GM12878 (cell line): ENCODE results near the gene RPS8. TPM values are rescaled to one million over a fixed set of nuclear protein-coding genes. Genes with fewer than 3 reads are reported as not detected.

Experiments used
- ATAC-seq: fragments of 200-7000 bp; cut with Tn5 transposase; 3 replicates; pipeline ENCODE4 v1.9.1; 2020; ENCODE audit warnings: mild to moderate bottlenecking, moderate library complexity
- BruUV-seq: library from RNA; stranded (reverse); fragments of 400-500 nt; replicated peaks from 2 replicates; lab custom pipeline; 2021; lab: Mats Ljungman, UMichigan
- CTCF ChIA-PET: fragments of 300-600 bp; sonication (Branson Sonifier 250); formaldehyde crosslinking; extraction: SDS; loops from one replicate; lab custom pipeline; 2021; ENCODE audit warnings: inconsistent platforms; lab: Yijun Ruan, JAX
- POLR2A ChIA-PET: fragments of 350-600 bp; formaldehyde crosslinking; extraction: SDS; loops from one replicate; lab custom pipeline; 2021; ENCODE audit warnings: inconsistent platforms; lab: Charles Lee
- RAD21 ChIA-PET: fragments of 300-600 bp; sonication (Branson Sonifier 250); formaldehyde crosslinking; loops from one replicate; lab custom pipeline; 2023; ENCODE audit warnings: antibody characterized with exemption; ENCODE audit not compliant: unreplicated experiment; lab: Charles Lee
- SMC1A ChIA-PET: fragments of 300-600 bp; sonication (Branson Sonifier 250); formaldehyde crosslinking; loops from one replicate; lab custom pipeline; 2023; ENCODE audit not compliant: unreplicated experiment, uncharacterized antibody; lab: Charles Lee
- DNase-seq: peaks from one replicate; pipeline ENCODE4 v3.0.0-alpha.2; 2011; ENCODE audit warnings: low read depth, low spot score
- FAIRE-seq: peaks from 3 replicates; lab custom pipeline; 2011; peaks lifted over from hg19 to GRCh38; lab: Jason Lieb, UNC
- H2AFZ ChIP-seq: 2 replicates; pipeline ENCODE4 v1.6.0; 2011; ENCODE audit warnings: low read depth, low read length, control low read depth; ENCODE audit not compliant: control insufficient read depth
- H3K27ac ChIP-seq: 2 replicates; pipeline ENCODE4 v1.5.1; 2011; ENCODE audit warnings: control low read depth; ENCODE audit not compliant: control insufficient read depth, insufficient read depth
- H3K27me3 ChIP-seq, 2 experiments: replicated peaks in 1 of 2; 2 replicates each; pipeline versions ENCODE4 v1.6.0 to v1.6.1; 2011; ENCODE audit warnings: low read length in 1 of 2; ENCODE audit not compliant: control insufficient read depth in 2 of 2, insufficient read depth in 2 of 2
- H3K36me3 ChIP-seq, 2 experiments: 2 replicates each; pipeline ENCODE4 v1.5.1; 2011; ENCODE audit warnings: low read length in 1 of 2; ENCODE audit not compliant: control insufficient read depth in 2 of 2, insufficient read depth in 2 of 2
- H3K4me1 ChIP-seq: 2 replicates; pipeline ENCODE4 v1.6.1; 2011; ENCODE audit warnings: mild to moderate bottlenecking, low read length, moderate library complexity, mixed read lengths; ENCODE audit not compliant: control insufficient read depth, insufficient read depth
- H3K4me2 ChIP-seq: 2 replicates; pipeline ENCODE4 v1.6.0; 2011; ENCODE audit warnings: control low read depth; ENCODE audit not compliant: control insufficient read depth, insufficient read depth
- H3K4me3 ChIP-seq: fragments of 200-600 bp; sonication (generic); 2 replicates; pipeline ENCODE4 v1.5.1; 2016
- H3K79me2 ChIP-seq: 2 replicates; pipeline ENCODE4 v1.6.0; 2011; ENCODE audit warnings: low read length; ENCODE audit not compliant: control insufficient read depth, insufficient read depth
- H3K9ac ChIP-seq: 2 replicates; pipeline ENCODE4 v1.8.0; 2011; ENCODE audit warnings: low read length, control low read depth, mixed read lengths; ENCODE audit not compliant: control insufficient read depth, insufficient read depth
- H3K9me3 ChIP-seq: replicated peaks from 3 replicates; pipeline ENCODE4 v1.5.1; 2011; ENCODE audit warnings: mild to moderate bottlenecking, low read length; ENCODE audit not compliant: control insufficient read depth, insufficient read depth
- H4K20me1 ChIP-seq: 2 replicates; pipeline ENCODE4 v1.6.0; 2011; ENCODE audit not compliant: control insufficient read depth, insufficient read depth
- DPF2 ChIP-seq: fragments of 450-650 bp; IDR thresholded peaks from 2 replicates; pipeline ENCODE4 v1.6.1; 2017; ENCODE audit warnings: mild to moderate bottlenecking
- EP300 ChIP-seq, 2 experiments: fragments of 150-350 bp in 1 of 2; IDR thresholded peaks; 2 replicates each; pipeline ENCODE4 v1.6.1; 2011 to 2012; ENCODE audit warnings: low read depth in 2 of 2, low read length in 2 of 2, borderline replicate concordance in 1 of 2, improper control_type of control experiment in 1 of 2, inconsistent platforms in 1 of 2; ENCODE audit not compliant: control insufficient read depth in 1 of 2
- JUNB ChIP-seq: IDR thresholded peaks from 2 replicates; pipeline ENCODE4 v1.6.1; 2016; ENCODE audit warnings: antibody characterized with exemption, mild to moderate bottlenecking
- MLLT1 ChIP-seq: fragments of 450-650 bp; IDR thresholded peaks from 2 replicates; pipeline ENCODE4 v1.6.1; 2016; ENCODE audit warnings: mild to moderate bottlenecking
- PRDM15 ChIP-seq: fragments of 450-650 bp; formaldehyde crosslinking; IDR thresholded peaks from 2 replicates; pipeline ENCODE4 v1.4.0; 2020; ENCODE audit warnings: mild to moderate bottlenecking, moderate library complexity
- RFX5 ChIP-seq: IDR thresholded peaks from 2 replicates; pipeline ENCODE4 v1.6.1; 2011; ENCODE audit warnings: low read depth, low read length, improper control_type of control experiment
- TAF1 ChIP-seq: IDR thresholded peaks from 2 replicates; pipeline ENCODE4 v1.6.1; 2011; ENCODE audit warnings: mild to moderate bottlenecking, low read depth, low read length, borderline replicate concordance
- USF1 ChIP-seq: IDR thresholded peaks from 2 replicates; pipeline ENCODE4 v1.6.1; 2011; ENCODE audit warnings: borderline replicate concordance, low read depth, mild to moderate bottlenecking, moderate library complexity, mixed read lengths, low read length; ENCODE audit not compliant: insufficient read depth; ENCODE audit errors: extremely low read length
- ZBED1 ChIP-seq: IDR thresholded peaks from 2 replicates; pipeline ENCODE4 v1.6.1; 2016; ENCODE audit warnings: borderline replicate concordance
- ZNF384 ChIP-seq: IDR thresholded peaks from 2 replicates; pipeline ENCODE4 v1.6.1; 2012; ENCODE audit warnings: low read depth, mild to moderate bottlenecking, low read length, improper control_type of control experiment, borderline replicate concordance
- ZSCAN29 ChIP-seq: fragments of 450-650 bp; IDR thresholded peaks from 2 replicates; pipeline ENCODE4 v1.6.1; 2017; ENCODE audit warnings: mild to moderate bottlenecking, moderate library complexity
- WGBS: methylation state at CpG from one replicate; pipeline ENCODE4 v1.1.6; 2016; ENCODE audit warnings: low lambda C conversion rate; ENCODE audit not compliant: insufficient replicate concordance, insufficient coverage; ENCODE audit errors: missing lambda C conversion rate; 5-methylcytosine and 5-hydroxymethylcytosine counted together
- in situ Hi-C: fragments of 300-500 bp; cut with MboI; formaldehyde crosslinking; loops from 9 replicates; pipeline ENCODE4 v1.14.3; 2018; ENCODE audit warnings: mixed read lengths
- intact Hi-C: fragments of 100-400 bp; cut with micrococcal nuclease; formaldehyde crosslinking; loops from one replicate; pipeline ENCODE4 v1.14.2; 2022; ENCODE audit not compliant: unreplicated experiment
- polyA plus RNA-seq, 11 experiments: library from polyadenylated mRNA; depleted of rRNA in 4 of 11; unstranded in 6 of 11; stranded (reverse) in 5 of 11; fragments of >200 nt; fragmentation: Nextera tagmentation in 4 of 11; fragmentation: Illumina TruSeq in 1 of 11; extraction: Ambion mirVana in 4 of 11; extraction: Trizol in 1 of 11; gene quantifications; 1 replicate in 1 of 11; 2 replicates in 10 of 11; pipeline versions ENCODE4 v1.2.1 to v1.2.3, GENCODE V29; 2011 to 2016; ENCODE audit warnings: inconsistent platforms in 2 of 11, missing spikeins in 2 of 11, low read depth in 1 of 11
- total RNA-seq, 4 experiments: library from RNA; depleted of rRNA in 3 of 4; stranded (reverse); fragments of >200 nt in 3 of 4; fragmentation: Illumina TruSeq in 1 of 4; extraction: Trizol in 1 of 4; gene quantifications; 2 replicates each; pipeline versions ENCODE4 v1.2.1 to v1.2.3, GENCODE V29; 2013 to 2021

The RPS8 gene
- total and polyA plus RNA-seq, 10 of the 15 experiments (the other 5 are each of a cell fraction or from before 2014, with no cell fraction given) = 1,296 to 3,461 (median 2,877) TPM

GRCh38 chr1:44817771-44818495 is 42.6 kb downstream of the RPS8 start (continued):
- no peak for TF ChIP-seq PRDM15 (CRISPR knock-in tag)
- no peak for TF ChIP-seq ZBED1
- no peak for TF ChIP-seq JUNB

- Histone ChIP-seq H3K4me1 (peaks cover 7% of the 10 kb centered on the region), H3K4me3 (peak overlapping the region; percentile 36; the same call in 1 of the 2 replicates), H3K79me2 (no peaks in the 10 kb centered on the region), H3K9ac (peak overlapping the region; percentile 69), H3K27ac (peak overlapping the region; percentile 100), H4K20me1 (no peaks in the 10 kb centered on the region), H3K36me3 (no peaks in the 10 kb centered on the region), H2AFZ (peak overlapping the region; percentile 22), H3K27me3 (no peaks in the 10 kb centered on the region), H3K9me3 (no peaks in the 10 kb centered on the region), H3K4me2 (peak overlapping the region; percentile 96)
- no peak for FAIRE-seq
- in situ Hi-C loops (no loop called here), intact Hi-C loops (loop anchor here (1.0 to 5.0 kb wide), 3 partner anchors 42 to 98 kb away; partner anchors contain the start of gene RPS8)
- ATAC-seq = no peak
- 2% methylated on average over 13 of the region's 13 CpGs for WGBS
- DNase-seq = peak; percentile 83
- ChIA-PET CTCF (interaction anchor here (0.5 to 4.7 kb wide), 13 partner anchors 8 to 107 kb away, joined by 3 to 45 read pairs (median 4); partner anchors contain the start of genes BTBD19, DYNLT4 and PLK3), RAD21 (interaction anchor here (0.7 to 3.5 kb wide), 9 partner anchors 10 to 484 kb away, joined by 3 to 41 read pairs (median 4); partner anchors contain the start of genes BTBD19, PLK3 and UROD), SMC1A (interaction anchor here (0.8 to 5.9 kb wide), 9 partner anchors 10 to 486 kb away, joined by 3 to 52 read pairs (median 6); partner anchors contain the start of genes BTBD19, DYNLT4 and PLK3), POLR2A (interaction anchor here (0.7 to 5.9 kb wide), 12 partner anchors 10 to 486 kb away, joined by 3 to 56 read pairs (median 4); partner anchors contain the start of genes BEST4, BTBD19, DYNLT4 and PLK3)
- BruUV-seq = no TSS peak
- TF ChIP-seq RFX5 (no peak), USF1 (no peak), ZNF384 (peak; percentile 36; the same call in 1 of the 2 replicates), EP300 (IDR thresholded peaks at IDR 0.05; ENCODE audit: borderline replicate concordance in 1 of 2, control insufficient read depth in 1 of 2, low read depth in 2 of 2, low read length in 2 of 2) (no peak), MLLT1 (no peak), DPF2 (no peak), TAF1 (no peak), ZSCAN29 (no peak)
These were observed 43.9 kb downstream of the RPS8 start for GRCh38 chr1:44819196-44819607.
